H1 (cell line): ENCODE data around the gene INPP5J.

ENCODE experiments used
- CEBPB ChIP-seq: IDR thresholded peaks from 2 replicates; pipeline ENCODE4 v1.6.1; 2012; ENCODE audit warnings: low read depth, low read length
- CHD2 ChIP-seq: IDR thresholded peaks from 2 replicates; pipeline ENCODE4 v1.6.1; 2012; ENCODE audit warnings: low read length, improper control_type of control experiment
- EGR1 ChIP-seq: IDR thresholded peaks from 2 replicates; pipeline ENCODE4 v1.6.1; 2011; ENCODE audit warnings: low read depth, low read length, borderline replicate concordance
- EZH2 ChIP-seq: fragments of 200-600 bp; sonication (generic); IDR thresholded peaks from 2 replicates; pipeline ENCODE4 v1.7.1; 2012; ENCODE audit warnings: low read depth, mild to moderate bottlenecking, moderate library complexity, low read length, inconsistent platforms; ENCODE audit not compliant: severe bottlenecking
- JUN ChIP-seq: IDR thresholded peaks from 2 replicates; pipeline ENCODE4 v1.6.1; 2011; ENCODE audit warnings: low read depth, mild to moderate bottlenecking, improper control_type of control experiment, low read length
- MAFK ChIP-seq: IDR thresholded peaks from 2 replicates; pipeline ENCODE4 v1.6.1; 2012; ENCODE audit warnings: low read depth, mild to moderate bottlenecking, improper control_type of control experiment, low read length
- POLR2A ChIP-seq, 2 experiments: IDR thresholded peaks; 1 replicate in 1 of 2; 2 replicates in 1 of 2; pipeline ENCODE4 v1.6.1; 2011; ENCODE audit warnings: low read depth in 2 of 2, low read length in 2 of 2, mild to moderate bottlenecking in 2 of 2; ENCODE audit errors: control extremely low read depth in 1 of 2
- RFX5 ChIP-seq: IDR thresholded peaks from 2 replicates; pipeline ENCODE4 v1.6.1; 2011; ENCODE audit warnings: low read depth, low read length, improper control_type of control experiment, borderline replicate concordance
- RNF2 ChIP-seq: fragments of 200-900, 300-1000 bp; sonication (generic); IDR thresholded peaks from 2 replicates; pipeline ENCODE4 v1.7.1; 2016; ENCODE audit warnings: borderline replicate concordance, low read depth, mild to moderate bottlenecking, antibody characterized with exemption, low read length; ENCODE audit not compliant: poor library complexity, severe bottlenecking; ENCODE audit errors: missing control alignments
- TAF1 ChIP-seq: IDR thresholded peaks from 2 replicates; pipeline ENCODE4 v1.6.1; 2011; ENCODE audit warnings: mild to moderate bottlenecking, low read depth, low read length
- TCF12 ChIP-seq: IDR thresholded peaks from 2 replicates; pipeline ENCODE4 v1.6.1; 2011; ENCODE audit warnings: low read depth, mild to moderate bottlenecking, low read length
- ZNF274 ChIP-seq: IDR thresholded peaks from 2 replicates; pipeline ENCODE4 v1.7.0; 2012; ENCODE audit warnings: low read length, borderline replicate concordance; ENCODE audit errors: extremely low read depth
- TF ChIP-seq, protein P1 (sequence below), 3 experiments: IDR thresholded peaks; 1 replicate in 2 of 3; 2 replicates in 1 of 3; pipeline versions ENCODE4 v1.5.1 to v1.6.1; 2011; ENCODE audit warnings: low read length in 3 of 3, mild to moderate bottlenecking in 3 of 3, inconsistent platforms in 2 of 3, low read depth in 1 of 3, moderate library complexity in 1 of 3; ENCODE audit not compliant: insufficient read depth in 1 of 3; ENCODE audit errors: control extremely low read depth in 1 of 3
- TF ChIP-seq, protein P2 (sequence below): IDR thresholded peaks from 2 replicates; pipeline ENCODE4 v1.6.1; 2012; ENCODE audit warnings: inconsistent platforms

DNA sequence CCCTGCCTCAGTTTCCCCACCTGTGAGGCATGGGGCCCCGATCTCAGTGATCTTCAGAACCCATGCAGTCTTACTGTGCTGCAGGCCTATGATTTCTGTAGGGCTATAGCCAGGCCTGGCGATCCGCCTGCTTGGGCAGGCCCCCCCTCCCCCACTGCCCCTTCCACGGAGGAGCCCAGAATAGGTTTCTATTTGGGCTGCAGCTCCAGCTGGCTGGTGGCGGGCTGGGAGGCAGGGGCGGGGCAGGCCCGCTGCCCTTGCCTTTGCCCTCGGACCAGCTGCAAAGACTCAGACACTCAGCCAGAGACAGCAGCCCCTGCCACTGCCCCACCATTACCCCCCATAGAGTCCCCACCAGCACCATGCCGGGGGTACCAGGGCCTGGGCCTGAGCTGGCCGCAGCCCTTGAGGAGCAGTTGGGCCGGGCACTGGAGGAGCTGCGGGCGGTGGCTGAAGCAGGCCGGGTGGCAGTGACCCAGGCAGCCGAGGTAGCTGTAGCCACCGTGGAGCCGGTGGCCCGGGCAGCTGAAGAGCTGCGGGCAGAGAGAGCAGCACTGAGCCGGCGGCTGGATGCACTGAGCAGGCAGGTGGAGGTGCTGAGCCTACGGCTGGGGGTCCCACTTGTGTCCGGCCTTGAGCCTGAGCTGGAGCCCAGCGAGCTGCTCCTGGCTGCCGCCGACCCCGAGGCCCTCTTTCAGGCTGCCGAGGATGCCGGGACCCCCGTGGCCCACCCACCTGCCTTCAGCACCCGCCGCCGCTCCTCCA, 29.5 kb upstream of the INPP5J start:
- TF ChIP-seq, protein P1, sequence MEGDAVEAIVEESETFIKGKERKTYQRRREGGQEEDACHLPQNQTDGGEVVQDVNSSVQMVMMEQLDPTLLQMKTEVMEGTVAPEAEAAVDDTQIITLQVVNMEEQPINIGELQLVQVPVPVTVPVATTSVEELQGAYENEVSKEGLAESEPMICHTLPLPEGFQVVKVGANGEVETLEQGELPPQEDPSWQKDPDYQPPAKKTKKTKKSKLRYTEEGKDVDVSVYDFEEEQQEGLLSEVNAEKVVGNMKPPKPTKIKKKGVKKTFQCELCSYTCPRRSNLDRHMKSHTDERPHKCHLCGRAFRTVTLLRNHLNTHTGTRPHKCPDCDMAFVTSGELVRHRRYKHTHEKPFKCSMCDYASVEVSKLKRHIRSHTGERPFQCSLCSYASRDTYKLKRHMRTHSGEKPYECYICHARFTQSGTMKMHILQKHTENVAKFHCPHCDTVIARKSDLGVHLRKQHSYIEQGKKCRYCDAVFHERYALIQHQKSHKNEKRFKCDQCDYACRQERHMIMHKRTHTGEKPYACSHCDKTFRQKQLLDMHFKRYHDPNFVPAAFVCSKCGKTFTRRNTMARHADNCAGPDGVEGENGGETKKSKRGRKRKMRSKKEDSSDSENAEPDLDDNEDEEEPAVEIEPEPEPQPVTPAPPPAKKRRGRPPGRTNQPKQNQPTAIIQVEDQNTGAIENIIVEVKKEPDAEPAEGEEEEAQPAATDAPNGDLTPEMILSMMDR (IDR thresholded peaks at IDR 0.05; ENCODE audit: control extremely low read depth in 1 of 3, insufficient read depth in 1 of 3, low read depth in 1 of 3, low read length in 3 of 3): no peak
- TF ChIP-seq JUN: no peak
- no peak for TF ChIP-seq TCF12
- no peak for TF ChIP-seq CEBPB
- TF ChIP-seq EZH2: no peak
- no peak for TF ChIP-seq RFX5
- no peak for TF ChIP-seq POLR2A (IDR thresholded peaks at IDR 0.05; ENCODE audit: control extremely low read depth in 1 of 2, low read depth in 2 of 2, low read length in 2 of 2)
- TF ChIP-seq RNF2: no peak
- TF ChIP-seq, protein P2, sequence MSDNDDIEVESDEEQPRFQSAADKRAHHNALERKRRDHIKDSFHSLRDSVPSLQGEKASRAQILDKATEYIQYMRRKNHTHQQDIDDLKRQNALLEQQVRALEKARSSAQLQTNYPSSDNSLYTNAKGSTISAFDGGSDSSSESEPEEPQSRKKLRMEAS: no peak
- TF ChIP-seq ZNF274: no peak
- no peak for TF ChIP-seq EGR1
- no peak for TF ChIP-seq CHD2
- no peak for TF ChIP-seq TAF1
- no peak for TF ChIP-seq MAFK
